ENCODE data around the gene SYTL2. TPM values are rescaled to one million over a fixed set of nuclear protein-coding genes. Genes with fewer than 3 reads are reported as not detected.
"Not testable (repeated sequence)": the region's sequence is repeated elsewhere in the genome, so short reads cannot be mapped to it uniquely, and the experiment has no call there.

Gene SYTL2
- total RNA-seq (2021) = 5.0 and 5.2 TPM in 2 replicates
- long read RNA-seq, partial matches to known transcripts = 7 of 12 reads
- long read RNA-seq, other reads (novel, unspliced or antisense) = 4 of 12 reads

GRCh38 chr11:85810871-85811611 lies at the start of gene SYTL2:
Gene SYTL2 (minus strand): TSS chr11:85811141. CDS start chr11:85757725, 53,416 bp downstream.
- Mint-ChIP-seq H3K27me3 (ENCODE audit: low read depth) (peaks cover 47% of the 10 kb centered on the region), H3K4me1 (peaks cover 15% of the 10 kb centered on the region in 2 experiments), H3K9me3 (no peaks in the 10 kb centered on the region), H3K4me3 (peak within 1 kb of the TSS; percentile 74 to 89), H3K36me3 (ENCODE audit: insufficient read depth in 1 of 3, low read depth in 3 of 3) (no peaks in the 10 kb centered on the region), H3K27ac (no peak within 1 kb of the TSS; a peak in 1 of 7 replicates)
- Histone ChIP-seq H3K27ac (ENCODE audit: insufficient read length, low read depth, low read length) (no peak within 1 kb of the TSS), H2BK120ac (ENCODE audit: low read depth, low read length, poor library complexity, severe bottlenecking) (no peak within 1 kb of the TSS), H3K56ac (ENCODE audit: insufficient read length, low read depth, low read length) (no peak within 1 kb of the TSS), H3K23me2 (ENCODE audit: insufficient read length, low read depth, low read length, poor library complexity, severe bottlenecking) (peaks cover 11% of the 10 kb centered on the region), H3K23ac (ENCODE audit: insufficient read length, low read depth, low read length) (no peak within 1 kb of the TSS), H3K4me1 (ENCODE audit: insufficient read depth, low read length) (no peaks in the 10 kb centered on the region), H2BK12ac (ENCODE audit: insufficient read length, low read depth, low read length) (no peak within 1 kb of the TSS), H3K27me3 (ENCODE audit: insufficient read depth, low read length) (peaks cover 1% of the 10 kb centered on the region; the same call in 1 of the 2 replicates), H2BK15ac (ENCODE audit: low read depth, low read length) (no peak within 1 kb of the TSS), H4K20me1 (ENCODE audit: control insufficient read depth, insufficient read depth, insufficient read length) (peaks cover 3% of the 10 kb centered on the region), H3K4me2 (ENCODE audit: insufficient read depth, insufficient read length, low read length) (peak within 1 kb of the TSS; percentile 86), H3K18ac (ENCODE audit: insufficient read length, low read depth, low read length) (no peak within 1 kb of the TSS), H3K4ac (ENCODE audit: low read depth, low read length) (no peak within 1 kb of the TSS), H3K9me3 (ENCODE audit: control insufficient read depth, low read depth, low read length) (no peaks in the 10 kb centered on the region), H3K9ac (ENCODE audit: extremely low read depth, insufficient read length, low read length) (peak within 1 kb of the TSS; percentile 40), H2BK5ac (ENCODE audit: insufficient read length, low read length) (no peak within 1 kb of the TSS), H4K91ac (ENCODE audit: insufficient read length, low read depth, low read length) (no peak within 1 kb of the TSS), H2AFZ (ENCODE audit: low read length) (no peak within 1 kb of the TSS), H2AK5ac (ENCODE audit: insufficient read length, low read length) (no peak within 1 kb of the TSS), H3K14ac (ENCODE audit: insufficient read depth, low read length) (no peak within 1 kb of the TSS; the same call in 1 of the 2 replicates), H4K5ac (ENCODE audit: insufficient read length, low read depth, low read length) (no peak within 1 kb of the TSS), H2BK20ac (ENCODE audit: low read depth, low read length, poor library complexity, severe bottlenecking) (no peak within 1 kb of the TSS), H3K79me2 (ENCODE audit: insufficient read depth, low read length) (no peaks in the 10 kb centered on the region), H4K8ac (replicated peaks; ENCODE audit: insufficient read length, low read depth, low read length) (no peak within 1 kb of the TSS), H3K79me1 (ENCODE audit: insufficient read depth, low read depth, low read length, poor library complexity, severe bottlenecking) (no peaks in the 10 kb centered on the region), H3T11ph (ENCODE audit: low read length) (no peak within 1 kb of the TSS)
- DNase-seq = peak; percentile 82
- no peak for TF ChIP-seq CTCF (conservative IDR thresholded peaks at IDR 0.05)
- no CpG with 5 or more reads among the region's 72 CpGs for WGBS (ENCODE audit: extremely low coverage, insufficient read length, low lambda C conversion rate)

- not testable (repeated sequence) for H3K27ac Mint-ChIP-seq
Observed at GRCh38 chr11:85859541-85859940, 48.6 kb upstream of the SYTL2 start.

More at GRCh38 chr11:85859541-85859940, 48.6 kb upstream of the SYTL2 start:
- not testable (repeated sequence) for DNase-seq; H3K9me3 Mint-ChIP-seq; H3K27me3 Mint-ChIP-seq (ENCODE audit: low read depth); H2BK15ac ChIP-seq (ENCODE audit: low read depth, low read length); H3K9ac ChIP-seq (ENCODE audit: extremely low read depth, insufficient read length, low read length); H3K23ac ChIP-seq (ENCODE audit: insufficient read length, low read depth, low read length); H3K27me3 ChIP-seq (ENCODE audit: insufficient read depth, low read length); H3K4me1 Mint-ChIP-seq; H3K9me3 ChIP-seq (ENCODE audit: control insufficient read depth, low read depth, low read length); H3K4me2 ChIP-seq (ENCODE audit: insufficient read depth, insufficient read length, low read length); H3K56ac ChIP-seq (ENCODE audit: insufficient read length, low read depth, low read length); H2BK120ac ChIP-seq (ENCODE audit: low read depth, low read length, poor library complexity, severe bottlenecking); H3K4me1 ChIP-seq (ENCODE audit: insufficient read depth, low read length); H3K23me2 ChIP-seq (ENCODE audit: insufficient read length, low read depth, low read length, poor library complexity, severe bottlenecking); H3K79me2 ChIP-seq (ENCODE audit: insufficient read depth, low read length); H3K14ac ChIP-seq (ENCODE audit: insufficient read depth, low read length); H2AFZ ChIP-seq (ENCODE audit: low read length); H3K79me1 ChIP-seq (ENCODE audit: insufficient read depth, low read depth, low read length, poor library complexity, severe bottlenecking); H4K8ac ChIP-seq (replicated peaks; ENCODE audit: insufficient read length, low read depth, low read length); H2AK5ac ChIP-seq (ENCODE audit: insufficient read length, low read length); H2BK20ac ChIP-seq (ENCODE audit: low read depth, low read length, poor library complexity, severe bottlenecking); H4K91ac ChIP-seq (ENCODE audit: insufficient read length, low read depth, low read length); H4K20me1 ChIP-seq (ENCODE audit: control insufficient read depth, insufficient read depth, insufficient read length); H4K5ac ChIP-seq (ENCODE audit: insufficient read length, low read depth, low read length); H2BK5ac ChIP-seq (ENCODE audit: insufficient read length, low read length); H2BK12ac ChIP-seq (ENCODE audit: insufficient read length, low read depth, low read length); H3K36me3 Mint-ChIP-seq (ENCODE audit: insufficient read depth in 1 of 3, low read depth in 3 of 3); H3K4ac ChIP-seq (ENCODE audit: low read depth, low read length); H3K18ac ChIP-seq (ENCODE audit: insufficient read length, low read depth, low read length); H3K4me3 Mint-ChIP-seq; H3T11ph ChIP-seq (ENCODE audit: low read length); H3K27ac ChIP-seq (ENCODE audit: insufficient read length, low read depth, low read length)
